Endothelial cell (in vitro differentiated cells): ENCODE data around the gene EHBP1. TPM values are rescaled to one million over a fixed set of nuclear protein-coding genes. Genes with fewer than 3 reads are reported as not detected.
A peak's percentile ranks its signal among the peaks of the same experiment; 100 is the strongest.

Source experiments
- DNase-seq: peaks from one replicate; pipeline ENCODE4 v3.0.0; 2021; ENCODE audit warnings: low spot score
- H3K27ac Mint-ChIP-seq: one replicate; pipeline ENCODE4 v1.8.0; 2021; ENCODE audit warnings: mixed read lengths, inconsistent platforms; ENCODE audit not compliant: unreplicated experiment
- H3K27me3 Mint-ChIP-seq: one replicate; pipeline ENCODE4 v1.8.0; 2021; ENCODE audit warnings: mild to moderate bottlenecking, moderate library complexity, mixed read lengths, inconsistent platforms; ENCODE audit not compliant: unreplicated experiment
- H3K36me3 Mint-ChIP-seq: one replicate; pipeline ENCODE4 v1.8.0; 2021; ENCODE audit warnings: mild to moderate bottlenecking, low read depth, mixed read lengths, inconsistent platforms; ENCODE audit not compliant: unreplicated experiment
- H3K4me1 Mint-ChIP-seq: one replicate; pipeline ENCODE4 v1.8.0; 2021; ENCODE audit warnings: mild to moderate bottlenecking, mixed read lengths, inconsistent platforms; ENCODE audit not compliant: unreplicated experiment
- H3K4me3 Mint-ChIP-seq: one replicate; pipeline ENCODE4 v1.8.0; 2021; ENCODE audit warnings: mild to moderate bottlenecking, mixed read lengths, inconsistent platforms; ENCODE audit not compliant: unreplicated experiment
- H3K9me3 Mint-ChIP-seq: one replicate; pipeline ENCODE4 v1.8.0; 2021; ENCODE audit warnings: mixed read lengths, inconsistent platforms; ENCODE audit not compliant: unreplicated experiment
- CTCF ChIP-seq: fragments of 200-600 bp; sonication (generic); IDR thresholded peaks from one replicate; pipeline ENCODE4 v1.5.0; 2021; ENCODE audit warnings: antibody characterized with exemption; ENCODE audit not compliant: unreplicated experiment
- total RNA-seq: library from RNA; stranded (reverse); fragmentation: NEBNext Ultra II Directional; extraction: Animal tissue kit (Norgen Biotek cat#: 25700); gene quantifications from one replicate; pipeline ENCODE4 v1.2.1, GENCODE V29; 2021; ENCODE audit not compliant: unreplicated experiment

The EHBP1 gene
- total RNA-seq, 1 donor from 2014 or later: 54.4 TPM

- H3K36me3 Mint-ChIP-seq: peaks cover 13% of the 10 kb centered on the region
- DNase-seq: peak; percentile 42
Measured at GRCh38 chr2:63023444-63023843, 317.9 kb downstream of the EHBP1 start.

GRCh38 chr2:63027220-63027619, 321.7 kb downstream of the EHBP1 start:
- no peaks in the 10 kb centered on the region for H3K9me3 Mint-ChIP-seq
- peaks cover 2% of the 10 kb centered on the region for H3K27me3 Mint-ChIP-seq
- H3K4me1 Mint-ChIP-seq: peaks cover under 1% of the 10 kb centered on the region

More at GRCh38 chr2:63023444-63023843, 317.9 kb downstream of the EHBP1 start:
- Mint-ChIP-seq H3K9me3 (no peaks in the 10 kb centered on the region), H3K27me3 (peaks cover 3% of the 10 kb centered on the region), H3K4me1 (peaks cover 5% of the 10 kb centered on the region), H3K27ac (no peak overlapping the region), H3K4me3 (no peak overlapping the region)
- no peak for TF ChIP-seq CTCF

DNA sequence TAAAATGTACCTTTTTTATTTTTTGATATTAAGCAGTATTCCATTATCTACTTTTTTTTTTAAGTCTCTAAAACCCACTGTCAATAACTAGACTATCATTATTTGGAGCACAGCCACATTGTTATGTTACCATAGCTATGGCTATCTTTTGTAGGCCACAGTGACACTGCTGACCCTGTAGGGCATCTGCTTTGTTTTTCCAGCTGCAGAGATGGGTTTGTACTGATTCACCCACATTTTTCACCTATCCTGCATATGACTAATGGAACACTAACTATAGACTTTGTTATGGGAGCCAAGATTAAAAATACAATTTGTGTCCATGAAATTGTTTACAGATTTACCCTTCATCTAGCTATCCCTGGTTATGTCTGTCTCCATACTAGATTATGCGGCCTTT, 323.5 kb downstream of the EHBP1 start:
- Mint-ChIP-seq H3K9me3 (no peaks in the 10 kb centered on the region), H3K27ac (no peak overlapping the region), H3K4me3 (no peak overlapping the region), H3K36me3 (peaks cover 9% of the 10 kb centered on the region), H3K27me3 (peaks cover 2% of the 10 kb centered on the region), H3K4me1 (no peaks in the 10 kb centered on the region)
- no peak for TF ChIP-seq CTCF
- DNase-seq: no peak

More at GRCh38 chr2:63027220-63027619, 321.7 kb downstream of the EHBP1 start:
- no peak for DNase-seq
- Mint-ChIP-seq H3K4me3 (no peak overlapping the region), H3K27ac (no peak overlapping the region), H3K36me3 (peaks cover 9% of the 10 kb centered on the region)
- TF ChIP-seq CTCF: no peak

- no peak for TF ChIP-seq CTCF
- Mint-ChIP-seq H3K36me3 (no peaks in the 10 kb centered on the region), H3K4me1 (peaks cover 3% of the 10 kb centered on the region), H3K27me3 (no peaks in the 10 kb centered on the region), H3K4me3 (no peak overlapping the region), H3K27ac (peak overlapping the region; percentile 30), H3K9me3 (no peaks in the 10 kb centered on the region)
- no peak for DNase-seq
Measured at GRCh38 chr2:63034526-63034925, 329.0 kb downstream of the EHBP1 start.

DNA sequence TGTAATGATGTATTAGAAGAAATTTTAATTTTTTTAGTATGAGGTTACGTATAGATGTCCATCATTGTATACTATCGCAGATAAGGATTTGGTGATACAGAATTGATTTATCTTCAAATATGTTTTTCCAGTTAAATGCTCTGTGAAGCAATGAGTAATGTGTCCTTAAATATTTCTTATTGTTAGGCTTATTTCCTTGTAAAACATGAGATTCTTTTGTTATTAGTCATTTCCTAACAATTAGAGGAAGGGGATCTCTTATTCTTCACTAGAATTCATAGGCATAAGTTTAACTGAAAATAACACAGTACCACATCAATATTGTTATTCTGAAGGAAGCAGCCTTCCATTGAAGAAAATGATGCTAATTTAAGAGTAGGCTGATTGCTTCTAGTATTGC, 329.7 kb downstream of the EHBP1 start:
- no peaks in the 10 kb centered on the region for H3K9me3 Mint-ChIP-seq
- no peak for DNase-seq
- TF ChIP-seq CTCF: no peak
- H3K4me3 Mint-ChIP-seq: no peak overlapping the region
- peaks cover 3% of the 10 kb centered on the region for H3K4me1 Mint-ChIP-seq
- H3K27me3 Mint-ChIP-seq: no peaks in the 10 kb centered on the region
- H3K36me3 Mint-ChIP-seq: no peaks in the 10 kb centered on the region
- no peak overlapping the region for H3K27ac Mint-ChIP-seq
